Effector CD8-positive, alpha-beta T cell (primary cell): ENCODE results near the gene LIMCH1.
"Not testable (repeated sequence)": the region's sequence is repeated elsewhere in the genome, so short reads cannot be mapped to it uniquely, and the experiment has no call there.

Experiments used
- DNase-seq: peaks from one replicate; lab custom pipeline; 2025; lab: John Stamatoyannopoulos, UW

Gene LIMCH1

GRCh38 chr4:41642746-41643145 lies 104.8 kb downstream of the LIMCH1 start:
- not testable (repeated sequence) for DNase-seq

- DNase-seq = no peak
Observed at GRCh38 chr4:41643331-41643730, 105.4 kb downstream of the LIMCH1 start.

GRCh38 chr4:41644288-41644914 lies 106.4 kb downstream of the LIMCH1 start:
- DNase-seq = no peak

GRCh38 chr4:41644915-41645295 lies 106.9 kb downstream of the LIMCH1 start:
- no peak for DNase-seq

GRCh38 chr4:41645728-41646390 lies 107.9 kb downstream of the LIMCH1 start:
- DNase-seq = no peak

GRCh38 chr4:41646862-41647261 lies 108.9 kb downstream of the LIMCH1 start:
- no peak for DNase-seq

- no peak for DNase-seq
Observed at GRCh38 chr4:41647383-41647782, 109.4 kb downstream of the LIMCH1 start.

GRCh38 chr4:41651150-41651549 lies 113.2 kb downstream of the LIMCH1 start:
- DNase-seq = not testable (repeated sequence)

GRCh38 chr4:41652971-41653370 lies 115.0 kb downstream of the LIMCH1 start:
- no peak for DNase-seq

- DNase-seq = no peak
Observed at GRCh38 chr4:41653523-41653922, 115.6 kb downstream of the LIMCH1 start.

- DNase-seq = no peak
Observed at GRCh38 chr4:41655177-41655576, 117.2 kb downstream of the LIMCH1 start.

- no peak for DNase-seq
Observed at GRCh38 chr4:41656106-41656505, 118.1 kb downstream of the LIMCH1 start.

GRCh38 chr4:41656572-41657520 lies 118.9 kb downstream of the LIMCH1 start:
- no peak for DNase-seq

- DNase-seq = no peak
Observed at GRCh38 chr4:41657561-41657960, 119.6 kb downstream of the LIMCH1 start.

- DNase-seq = no peak
Observed at GRCh38 chr4:41658163-41658562, 120.2 kb downstream of the LIMCH1 start.

- no peak for DNase-seq
Observed at GRCh38 chr4:41660352-41660751, 122.4 kb downstream of the LIMCH1 start.

- DNase-seq = no peak
Observed at GRCh38 chr4:41661442-41662076, 123.6 kb downstream of the LIMCH1 start.

GRCh38 chr4:41665636-41666207 lies 127.8 kb downstream of the LIMCH1 start:
- DNase-seq = no peak

- DNase-seq = no peak
Observed at GRCh38 chr4:41668024-41668423, 130.1 kb downstream of the LIMCH1 start.

GRCh38 chr4:41670530-41670929 lies 132.6 kb downstream of the LIMCH1 start:
- no peak for DNase-seq

- no peak for DNase-seq
Observed at GRCh38 chr4:41670982-41671381, 133.0 kb downstream of the LIMCH1 start.
